OCI-LY3 (cell line): Measurements from ENCODE around the gene MACROD2.

Experiments used
- EZH2phosphoT487 ChIP-seq: fragments of 200-600 bp; shearing (Covaris generic); IDR thresholded peaks from 2 replicates; pipeline ENCODE4 v1.6.1; 2018; ENCODE audit warnings: antibody characterized with exemption, mixed run types, low read depth
- TF ChIP-seq, protein P1 (sequence below): fragments of 200-600, 300-600 bp; sonication (generic); IDR thresholded peaks from 2 replicates; pipeline ENCODE4 v1.5.1; 2014; ENCODE audit warnings: antibody characterized with exemption, low read length, low read depth

GRCh38 chr20:15812696-15813095 lies 1817.4 kb downstream of the MACROD2 start:
- TF ChIP-seq, protein P1, sequence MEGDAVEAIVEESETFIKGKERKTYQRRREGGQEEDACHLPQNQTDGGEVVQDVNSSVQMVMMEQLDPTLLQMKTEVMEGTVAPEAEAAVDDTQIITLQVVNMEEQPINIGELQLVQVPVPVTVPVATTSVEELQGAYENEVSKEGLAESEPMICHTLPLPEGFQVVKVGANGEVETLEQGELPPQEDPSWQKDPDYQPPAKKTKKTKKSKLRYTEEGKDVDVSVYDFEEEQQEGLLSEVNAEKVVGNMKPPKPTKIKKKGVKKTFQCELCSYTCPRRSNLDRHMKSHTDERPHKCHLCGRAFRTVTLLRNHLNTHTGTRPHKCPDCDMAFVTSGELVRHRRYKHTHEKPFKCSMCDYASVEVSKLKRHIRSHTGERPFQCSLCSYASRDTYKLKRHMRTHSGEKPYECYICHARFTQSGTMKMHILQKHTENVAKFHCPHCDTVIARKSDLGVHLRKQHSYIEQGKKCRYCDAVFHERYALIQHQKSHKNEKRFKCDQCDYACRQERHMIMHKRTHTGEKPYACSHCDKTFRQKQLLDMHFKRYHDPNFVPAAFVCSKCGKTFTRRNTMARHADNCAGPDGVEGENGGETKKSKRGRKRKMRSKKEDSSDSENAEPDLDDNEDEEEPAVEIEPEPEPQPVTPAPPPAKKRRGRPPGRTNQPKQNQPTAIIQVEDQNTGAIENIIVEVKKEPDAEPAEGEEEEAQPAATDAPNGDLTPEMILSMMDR: no peak
- TF ChIP-seq EZH2phosphoT487: no peak
